Caco-2 (cell line): ENCODE results near the gene LARP1B. TPM values are rescaled to one million over a fixed set of nuclear protein-coding genes. Genes with fewer than 3 reads are reported as not detected.
A peak's percentile ranks its signal among the peaks of the same experiment; 100 is the strongest.
"Not testable (repeated sequence)": the region's sequence is repeated elsewhere in the genome, so short reads cannot be mapped to it uniquely, and the experiment has no call there.

ENCODE experiments used
- BruUV-seq: library from RNA; stranded (reverse); fragments of 400-500 nt; replicated peaks from 2 replicates; lab custom pipeline; 2021; lab: Mats Ljungman, UMichigan
- CTCF ChIA-PET: fragments of 300-600 bp; sonication (Branson Sonifier 250); formaldehyde crosslinking; loops from one replicate; lab custom pipeline; 2022; ENCODE audit warnings: antibody characterized with exemption; lab: Charles Lee
- POLR2A ChIA-PET: fragments of 300-600 bp; sonication (Branson Sonifier 250); formaldehyde crosslinking; loops from one replicate; lab custom pipeline; 2022; ENCODE audit warnings: antibody characterized with exemption; lab: Charles Lee
- DNase-seq, 2 experiments: peaks; one replicate each; pipeline versions ENCODE4 v3.0.0 to v3.0.0-alpha.2; 2020 to 2022
- H3K27me3 ChIP-seq: replicated peaks from 2 replicates; pipeline ENCODE4 v1.6.0; 2011; ENCODE audit warnings: low read length; ENCODE audit not compliant: control insufficient read depth, insufficient read depth
- H3K36me3 ChIP-seq: 2 replicates; pipeline ENCODE4 v1.5.1; 2011; ENCODE audit warnings: low read length; ENCODE audit not compliant: control insufficient read depth, insufficient read depth
- H3K4me1 ChIP-seq: fragments of 250-450 bp; sonication (Bioruptor Pico); 2 replicates; pipeline ENCODE4 v1.5.1; 2020; ENCODE audit warnings: mild to moderate bottlenecking
- H3K4me3 ChIP-seq: 2 replicates; pipeline ENCODE4 v1.5.1; 2011; ENCODE audit warnings: low read depth, mild to moderate bottlenecking, control low read depth, low read length
- H3K9me3 ChIP-seq: fragments of 250-450 bp; sonication (Bioruptor Pico); 2 replicates; pipeline ENCODE4 v1.5.1; 2020; ENCODE audit warnings: mild to moderate bottlenecking, moderate library complexity
- H3K27ac Mint-ChIP-seq: one replicate; pipeline ENCODE4 v1.8.0; 2022; ENCODE audit warnings: mixed read lengths; ENCODE audit not compliant: unreplicated experiment
- H3K27me3 Mint-ChIP-seq: one replicate; pipeline ENCODE4 v1.8.0; 2022; ENCODE audit warnings: mixed read lengths; ENCODE audit not compliant: insufficient read depth, unreplicated experiment
- H3K36me3 Mint-ChIP-seq: one replicate; pipeline ENCODE4 v1.8.0; 2022; ENCODE audit warnings: mild to moderate bottlenecking, mixed read lengths; ENCODE audit not compliant: insufficient read depth, unreplicated experiment
- H3K4me1 Mint-ChIP-seq: one replicate; pipeline ENCODE4 v1.8.0; 2022; ENCODE audit warnings: low read depth, mixed read lengths; ENCODE audit not compliant: unreplicated experiment
- H3K4me3 Mint-ChIP-seq: one replicate; pipeline ENCODE4 v1.8.0; 2022; ENCODE audit warnings: mild to moderate bottlenecking, moderate library complexity, mixed read lengths; ENCODE audit not compliant: unreplicated experiment
- H3K9me3 Mint-ChIP-seq: one replicate; pipeline ENCODE4 v1.8.0; 2022; ENCODE audit warnings: mixed read lengths; ENCODE audit not compliant: unreplicated experiment
- CTCF ChIP-seq, 2 experiments: fragments of 200-600 bp in 1 of 2; IDR thresholded peaks; 1 replicate in 1 of 2; 2 replicates in 1 of 2; pipeline versions ENCODE4 v1.5.1 to v1.8.0; 2011 to 2022; ENCODE audit warnings: antibody characterized with exemption in 1 of 2, control low read depth in 1 of 2, inconsistent platforms in 1 of 2, low read depth in 1 of 2, low read length in 1 of 2, mild to moderate bottlenecking in 1 of 2, moderate library complexity in 1 of 2; ENCODE audit not compliant: insufficient read depth in 1 of 2, severe bottlenecking in 1 of 2, unreplicated experiment in 1 of 2
- intact Hi-C: fragments of 100-400 bp; cut with micrococcal nuclease; formaldehyde crosslinking; loops from one replicate; pipeline ENCODE4 v1.10.0; 2022; ENCODE audit not compliant: unreplicated experiment
- total RNA-seq: library from RNA; stranded (reverse); gene quantifications from 2 replicates; pipeline ENCODE4 v1.2.3, GENCODE V29; 2022

LARP1B gene
- total RNA-seq, 1 experiment from 2014 or later = 23.6 TPM

GRCh38 chr4:128068918-128069317, 7.8 kb downstream of the LARP1B start:
- no peak overlapping the region for H3K4me3 ChIP-seq
- POLR2A ChIA-PET = interaction anchor here (0.7 kb wide), 1 partner anchor 157 kb away, joined by 5 read pairs; no protein-coding TSS in a partner anchor
- no peaks in the 10 kb centered on the region; the same call in 1 of the 2 replicates for H3K4me1 ChIP-seq
- H3K27me3 ChIP-seq = no peaks in the 10 kb centered on the region
- no peaks in the 10 kb centered on the region for H3K9me3 ChIP-seq
- Mint-ChIP-seq H3K36me3 (no peaks in the 10 kb centered on the region), H3K4me1 (peaks cover 5% of the 10 kb centered on the region), H3K27ac (no peak overlapping the region), H3K27me3 (no peaks in the 10 kb centered on the region), H3K4me3 (no peak overlapping the region), H3K9me3 (no peaks in the 10 kb centered on the region)
- H3K36me3 ChIP-seq = no peaks in the 10 kb centered on the region
- no TSS peak for BruUV-seq
- DNase-seq = peak; percentile 52 to 56
- CTCF ChIA-PET = interaction anchor here (1.0 to 1.1 kb wide), 2 partner anchors 8 to 273 kb away, joined by 3 read pairs; partner anchors contain the start of gene LARP1B
- TF ChIP-seq CTCF (IDR thresholded peaks at IDR 0.05; ENCODE audit: insufficient read depth in 1 of 2, low read depth in 1 of 2, low read length in 1 of 2, severe bottlenecking in 1 of 2, unreplicated experiment in 1 of 2) = peak; percentile 17 to 33
- intact Hi-C loops = loop anchor here (2.0 kb wide), 1 partner anchor 152 kb away; no protein-coding TSS in a partner anchor

- H3K9me3 ChIP-seq = no peaks in the 10 kb centered on the region
- no peak overlapping the region for H3K27ac Mint-ChIP-seq
- no peaks in the 10 kb centered on the region for H3K27me3 ChIP-seq
- no peaks in the 10 kb centered on the region for H3K27me3 Mint-ChIP-seq
- no peaks in the 10 kb centered on the region for H3K4me1 Mint-ChIP-seq
- intact Hi-C loops = no loop called here
- peaks cover 44% of the 10 kb centered on the region for H3K36me3 Mint-ChIP-seq
- H3K4me3 ChIP-seq = no peak overlapping the region
- H3K4me1 ChIP-seq = no peaks in the 10 kb centered on the region
- no peak for TF ChIP-seq CTCF (IDR thresholded peaks at IDR 0.05; ENCODE audit: insufficient read depth in 1 of 2, low read depth in 1 of 2, low read length in 1 of 2, severe bottlenecking in 1 of 2, unreplicated experiment in 1 of 2)
- CTCF ChIA-PET = no interaction called here
- DNase-seq = no peak
- H3K9me3 Mint-ChIP-seq = no peaks in the 10 kb centered on the region
- no TSS peak for BruUV-seq
- POLR2A ChIA-PET = no interaction called here
- H3K4me3 Mint-ChIP-seq = no peak overlapping the region
- H3K36me3 ChIP-seq = no peaks in the 10 kb centered on the region
These were observed 15.4 kb downstream of the LARP1B start for GRCh38 chr4:128076464-128076863.

- H3K4me3 ChIP-seq, H3K9me3 Mint-ChIP-seq, H3K9me3 ChIP-seq, POLR2A ChIA-PET, intact Hi-C loops, H3K27me3 Mint-ChIP-seq, H3K4me1 ChIP-seq, H3K4me3 Mint-ChIP-seq, H3K36me3 ChIP-seq, BruUV-seq, H3K27me3 ChIP-seq, H3K4me1 Mint-ChIP-seq, DNase-seq, H3K27ac Mint-ChIP-seq: not testable (repeated sequence)
- H3K36me3 Mint-ChIP-seq = peaks cover 47% of the 10 kb centered on the region
- CTCF ChIA-PET = interaction anchor here (0.7 kb wide), 1 partner anchor 17 kb away, joined by 6 read pairs; no protein-coding TSS in a partner anchor
These were observed 34.2 kb downstream of the LARP1B start for GRCh38 chr4:128095293-128095692.
